K562 (cell line): ENCODE results near the gene MIEN1. TPM values are rescaled to one million over a fixed set of nuclear protein-coding genes. Genes with fewer than 3 reads are reported as not detected.

ENCODE experiments used
- ATF3 ChIP-seq, 2 experiments: fragments of 450-650 bp in 1 of 2; sonication (generic) in 1 of 2; formaldehyde crosslinking in 1 of 2; IDR thresholded peaks in 1 of 2; conservative IDR thresholded peaks in 1 of 2; 2 replicates each; pipeline versions ENCODE4 v1.6.1 to v1.8.1; 2016 to 2023; ENCODE audit warnings: mild to moderate bottlenecking in 2 of 2, moderate library complexity in 2 of 2, inconsistent platforms in 1 of 2, missing genetic modification reagents in 1 of 2
- COPS2 ChIP-seq: fragments of 450-650 bp; conservative IDR thresholded peaks from 2 replicates; pipeline ENCODE4 v1.6.1; 2016; ENCODE audit warnings: mild to moderate bottlenecking, moderate library complexity
- GTF2B ChIP-seq: IDR thresholded peaks from 2 replicates; pipeline ENCODE4 v1.6.1; 2011; ENCODE audit not compliant: insufficient read length; ENCODE audit errors: extremely low read depth
- HDGF ChIP-seq: fragments of 450-650 bp; IDR thresholded peaks from 2 replicates; pipeline ENCODE4 v1.6.1; 2016
- MITF ChIP-seq: IDR thresholded peaks from 2 replicates; pipeline ENCODE4 v1.6.1; 2014; ENCODE audit warnings: antibody characterized with exemption
- NR2C2 ChIP-seq, 2 experiments: fragments of 200-800 bp in 1 of 2; sonication (Bioruptor generic) in 1 of 2; sonication (generic) in 1 of 2; formaldehyde crosslinking in 1 of 2; IDR thresholded peaks; 2 replicates each; pipeline versions ENCODE4 v1.6.1 to v1.8.0; 2016 to 2022; ENCODE audit warnings: mild to moderate bottlenecking in 1 of 2, missing compliant biosample characterization in 1 of 2, missing genetic modification characterization in 1 of 2, missing genetic modification reagents in 1 of 2
- PHF21A ChIP-seq: fragments of 450-650 bp; IDR thresholded peaks from 2 replicates; pipeline ENCODE4 v1.6.1; 2017; ENCODE audit warnings: low read depth, borderline replicate concordance
- TFAP4 ChIP-seq: sonication (generic); formaldehyde crosslinking; IDR thresholded peaks from 2 replicates; pipeline ENCODE4 v1.8.0; 2022; ENCODE audit warnings: missing genetic modification reagents, mild to moderate bottlenecking, moderate library complexity, borderline replicate concordance
- THRA ChIP-seq: fragments of 450-650 bp; IDR thresholded peaks from 2 replicates; pipeline ENCODE4 v1.6.1; 2017; ENCODE audit warnings: mild to moderate bottlenecking, moderate library complexity
- ZBTB1 ChIP-seq: sonication (generic); formaldehyde crosslinking; IDR thresholded peaks from 2 replicates; pipeline ENCODE4 v1.8.1; 2023; ENCODE audit warnings: missing genetic modification reagents, low read depth, mild to moderate bottlenecking, borderline replicate concordance
- ZNF224 ChIP-seq: sonication (generic); formaldehyde crosslinking; IDR thresholded peaks from 2 replicates; pipeline ENCODE4 v1.8.0; 2022; ENCODE audit warnings: mild to moderate bottlenecking, missing genetic modification reagents
- ZNF57 ChIP-seq: fragments of 450-650 bp; formaldehyde crosslinking; IDR thresholded peaks from 2 replicates; pipeline ENCODE4 v1.4.0; 2020; ENCODE audit warnings: mild to moderate bottlenecking, moderate library complexity
- ZNF592 ChIP-seq: fragments of 450-650 bp; IDR thresholded peaks from 2 replicates; pipeline ENCODE4 v1.6.1; 2017; ENCODE audit warnings: antibody characterized with exemption, mild to moderate bottlenecking
- ZNF740 ChIP-seq, 3 experiments: fragments of 200-800 bp in 1 of 3; sonication (Bioruptor generic) in 1 of 3; sonication (generic) in 1 of 3; formaldehyde crosslinking in 1 of 3; IDR thresholded peaks; 2 replicates each; pipeline versions ENCODE4 v1.6.1 to v1.8.0; 2016 to 2022; ENCODE audit warnings: mild to moderate bottlenecking in 2 of 3, missing compliant biosample characterization in 2 of 3, missing genetic modification characterization in 2 of 3, missing genetic modification reagents in 1 of 3
- ZNF785 ChIP-seq: fragments of 250-450 bp; sonication (Bioruptor Pico); IDR thresholded peaks from 2 replicates; pipeline ENCODE4 v1.4.0; 2020; ENCODE audit warnings: mild to moderate bottlenecking
- polyA plus RNA-seq, 8 experiments: library from polyadenylated mRNA; depleted of rRNA in 4 of 8; stranded (reverse) in 5 of 8; unstranded in 3 of 8; fragments of >200 nt; fragmentation: Nextera tagmentation in 2 of 8; fragmentation: Illumina TruSeq in 1 of 8; extraction: Ambion mirVana in 2 of 8; extraction: Trizol in 1 of 8; gene quantifications; 2 replicates each; pipeline versions ENCODE4 v1.2.1 to v1.2.3, GENCODE V29; 2011 to 2014; ENCODE audit warnings: inconsistent platforms in 1 of 8, missing spikeins in 1 of 8
- total RNA-seq, 7 experiments: library from RNA; depleted of rRNA in 6 of 7; stranded (reverse); fragments of >200 nt in 6 of 7; fragmentation: Illumina TruSeq in 2 of 7; extraction: Trizol in 2 of 7; gene quantifications; 2 replicates each; pipeline versions ENCODE4 v1.2.1 to v1.2.3, GENCODE V29; 2011 to 2021; ENCODE audit warnings: low replicate concordance in 1 of 7

MIEN1 gene
- total and polyA plus RNA-seq, 9 of the 15 experiments (the other 6 are each of a cell fraction or from before 2014, with no cell fraction given) = 61.3 to 142 (median 78.9) TPM

GRCh38 chr17:39683295-39683939 lies 46.9 kb downstream of the MIEN1 start (continued):
- TF ChIP-seq TFAP4 = no peak
- TF ChIP-seq ZNF57 = no peak
- TF ChIP-seq GTF2B = no peak
- TF ChIP-seq MITF = no peak
- TF ChIP-seq PHF21A = no peak
- TF ChIP-seq ATF3 (IDR thresholded peaks at IDR 0.05) = no peak
- TF ChIP-seq ATF3 (CRISPR knock-in tag; conservative IDR thresholded peaks at IDR 0.05) = no peak
- TF ChIP-seq ZNF592 = no peak
- TF ChIP-seq ZBTB1 (CRISPR knock-in tag) = no peak
- TF ChIP-seq THRA = no peak
- no peak for TF ChIP-seq ZNF785 (CRISPR knock-in tag)
- TF ChIP-seq NR2C2 (CRISPR knock-in tag; IDR thresholded peaks at IDR 0.05) = no peak
- no peak for TF ChIP-seq NR2C2 (tag; IDR thresholded peaks at IDR 0.05)
- TF ChIP-seq ZNF224 (CRISPR knock-in tag) = no peak
- no peak for TF ChIP-seq HDGF
- no peak for TF ChIP-seq COPS2
- TF ChIP-seq ZNF740 (CRISPR knock-in tag; IDR thresholded peaks at IDR 0.05) = no peak
- no peak for TF ChIP-seq ZNF740 (tag; IDR thresholded peaks at IDR 0.05)
